Measurements from ENCODE around the gene NME7. TPM values are rescaled to one million over a fixed set of nuclear protein-coding genes. Genes with fewer than 3 reads are reported as not detected.

NME7 gene
- polyA plus RNA-seq, 1 of the 3 experiments (the other 2 are of a cell fraction), result 13.7 TPM

GRCh38 chr1:169249611-169250010, 118.0 kb downstream of the NME7 start:
- H3K9me3 ChIP-seq, result 0 out of 2 replicates have a peak, but pooled peaks cover 3% of the 10 kb centered on the region
- no peak overlapping the region for H3K4me2 ChIP-seq
- H3F3A ChIP-seq (replicated peaks; ENCODE audit: insufficient read depth), result peaks cover 6% of the 10 kb centered on the region
- CTCF ChIA-PET, result interaction anchor here (0.6 kb wide), 1 partner anchor 10 kb away, joined by 3 read pairs; no protein-coding TSS in a partner anchor
- H3K27ac ChIP-seq (ENCODE audit: low read depth in 2 of 2, low read length in 1 of 2), result no peak overlapping the region
- no peak overlapping the region for H3K4me3 ChIP-seq (ENCODE audit: low read depth in 2 of 2, low read length in 1 of 2)
- H3K79me2 ChIP-seq (ENCODE audit: insufficient read depth), result no peaks in the 10 kb centered on the region
- no peaks in the 10 kb centered on the region for H3K27me3 ChIP-seq (ENCODE audit: insufficient read depth)
- no peaks in the 10 kb centered on the region for H3K4me1 ChIP-seq (ENCODE audit: control insufficient read depth in 1 of 2, insufficient read depth in 2 of 2, low read depth in 1 of 2, low read length in 1 of 2)
- no peaks in the 10 kb centered on the region for H4K20me1 ChIP-seq (ENCODE audit: insufficient read depth)
- H3K36me3 ChIP-seq (replicated peaks in 1 of 2; ENCODE audit: control insufficient read depth in 1 of 2, insufficient read depth in 2 of 2, low read length in 1 of 2), result peaks cover 0 to 4% of the 10 kb centered on the region in 2 experiments
- no peak for DNase-seq
- TF ChIP-seq, protein P1, sequence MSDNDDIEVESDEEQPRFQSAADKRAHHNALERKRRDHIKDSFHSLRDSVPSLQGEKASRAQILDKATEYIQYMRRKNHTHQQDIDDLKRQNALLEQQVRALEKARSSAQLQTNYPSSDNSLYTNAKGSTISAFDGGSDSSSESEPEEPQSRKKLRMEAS (IDR thresholded peaks at IDR 0.05; ENCODE audit: low read depth), result no peak
- no peak for TF ChIP-seq ELF1 (IDR thresholded peaks at IDR 0.05)
- no peak for TF ChIP-seq EZH2phosphoT487 (IDR thresholded peaks at IDR 0.05; ENCODE audit: borderline replicate concordance, low read depth)
- TF ChIP-seq NRF1 (IDR thresholded peaks at IDR 0.05; ENCODE audit: low read depth, low read length), result no peak
- TF ChIP-seq RFX5 (IDR thresholded peaks at IDR 0.05; ENCODE audit: low read length), result no peak
- no peak for TF ChIP-seq REST (IDR thresholded peaks at IDR 0.05; ENCODE audit: low read depth, low read length)
- H3K9me2 ChIP-seq, result no peaks in the 10 kb centered on the region
- H3K9ac ChIP-seq, result no peak overlapping the region
- H2AFZ ChIP-seq (ENCODE audit: low read depth), result no peak overlapping the region
- POLR2A ChIA-PET, result no interaction called here
- 94% methylated on average over 1 of the region's 1 CpG for WGBS (ENCODE audit: low lambda C conversion rate)

DNA sequence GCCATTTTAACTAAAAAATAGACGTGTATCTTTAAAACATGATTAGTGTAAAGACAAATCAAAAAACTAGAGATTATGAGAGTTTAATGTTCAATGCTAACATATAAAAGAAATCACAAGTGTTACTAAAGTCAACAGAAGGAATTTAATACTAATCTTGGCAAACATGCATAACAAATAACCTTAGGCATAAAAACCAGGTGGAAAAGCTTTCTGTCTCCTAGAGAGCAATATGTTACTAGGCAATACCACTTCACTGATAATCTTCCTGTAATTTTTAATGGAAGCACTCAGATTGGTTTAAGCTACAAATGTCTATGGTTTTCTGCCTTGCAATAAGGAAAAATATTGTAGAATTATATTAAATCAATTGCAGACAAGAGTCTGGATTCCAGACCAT, 121.9 kb downstream of the NME7 start:
- no peak overlapping the region for H3K4me2 ChIP-seq

More for the DNA sequence above, 121.9 kb downstream of the NME7 start:
- Histone ChIP-seq H2AFZ (ENCODE audit: low read depth) (no peak overlapping the region), H3K79me2 (ENCODE audit: insufficient read depth) (no peaks in the 10 kb centered on the region), H3K9ac (no peak overlapping the region), H3K4me1 (ENCODE audit: control insufficient read depth in 1 of 2, insufficient read depth in 2 of 2, low read depth in 1 of 2, low read length in 1 of 2) (no peaks in the 10 kb centered on the region; a peak in 1 of 4 replicates), H3K9me2 (0 out of 2 replicates have a peak, but pooled peaks cover 5% of the 10 kb centered on the region), H3F3A (replicated peaks; ENCODE audit: insufficient read depth) (peaks cover 8% of the 10 kb centered on the region), H3K9me3 (no peaks in the 10 kb centered on the region), H3K27me3 (ENCODE audit: insufficient read depth) (no peaks in the 10 kb centered on the region), H3K36me3 (replicated peaks in 1 of 2; ENCODE audit: control insufficient read depth in 1 of 2, insufficient read depth in 2 of 2, low read length in 1 of 2) (peaks cover 0 to 3% of the 10 kb centered on the region in 2 experiments), H3K4me3 (ENCODE audit: low read depth in 2 of 2, low read length in 1 of 2) (no peak overlapping the region), H4K20me1 (ENCODE audit: insufficient read depth) (no peaks in the 10 kb centered on the region), H3K27ac (ENCODE audit: low read depth in 2 of 2, low read length in 1 of 2) (no peak overlapping the region)
- CTCF ChIA-PET, result interaction anchor here (0.8 to 1.4 kb wide), 2 partner anchors 13 to 26 kb away, joined by 3 read pairs; no protein-coding TSS in a partner anchor
- POLR2A ChIA-PET, result no interaction called here
- DNase-seq, result no peak
- TF ChIP-seq, protein P2, sequence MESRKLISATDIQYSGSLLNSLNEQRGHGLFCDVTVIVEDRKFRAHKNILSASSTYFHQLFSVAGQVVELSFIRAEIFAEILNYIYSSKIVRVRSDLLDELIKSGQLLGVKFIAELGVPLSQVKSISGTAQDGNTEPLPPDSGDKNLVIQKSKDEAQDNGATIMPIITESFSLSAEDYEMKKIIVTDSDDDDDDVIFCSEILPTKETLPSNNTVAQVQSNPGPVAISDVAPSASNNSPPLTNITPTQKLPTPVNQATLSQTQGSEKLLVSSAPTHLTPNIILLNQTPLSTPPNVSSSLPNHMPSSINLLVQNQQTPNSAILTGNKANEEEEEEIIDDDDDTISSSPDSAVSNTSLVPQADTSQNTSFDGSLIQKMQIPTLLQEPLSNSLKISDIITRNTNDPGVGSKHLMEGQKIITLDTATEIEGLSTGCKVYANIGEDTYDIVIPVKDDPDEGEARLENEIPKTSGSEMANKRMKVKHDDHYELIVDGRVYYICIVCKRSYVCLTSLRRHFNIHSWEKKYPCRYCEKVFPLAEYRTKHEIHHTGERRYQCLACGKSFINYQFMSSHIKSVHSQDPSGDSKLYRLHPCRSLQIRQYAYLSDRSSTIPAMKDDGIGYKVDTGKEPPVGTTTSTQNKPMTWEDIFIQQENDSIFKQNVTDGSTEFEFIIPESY (IDR thresholded peaks at IDR 0.05; ENCODE audit: borderline replicate concordance, low read depth), result no peak
- no peak for TF ChIP-seq CHD2 (IDR thresholded peaks at IDR 0.05; ENCODE audit: low read length, partially characterized antibody)
- TF ChIP-seq FOSL2 (IDR thresholded peaks at IDR 0.05; ENCODE audit: borderline replicate concordance, low read depth), result no peak
- no peak for TF ChIP-seq NRF1 (IDR thresholded peaks at IDR 0.05; ENCODE audit: low read depth, low read length)
- 82% methylated on average over 1 of the region's 1 CpG for WGBS (ENCODE audit: low lambda C conversion rate)

All from SK-N-SH (cell line).